GM12801 (cell line): Measurements from ENCODE around the gene TNFRSF1B.

Source experiments
- TF ChIP-seq, protein P1 (sequence below): IDR thresholded peaks from one replicate; pipeline ENCODE4 v1.5.1; 2011; ENCODE audit warnings: control low read depth; ENCODE audit not compliant: insufficient read length; ENCODE audit errors: extremely low read depth

TNFRSF1B gene

DNA sequence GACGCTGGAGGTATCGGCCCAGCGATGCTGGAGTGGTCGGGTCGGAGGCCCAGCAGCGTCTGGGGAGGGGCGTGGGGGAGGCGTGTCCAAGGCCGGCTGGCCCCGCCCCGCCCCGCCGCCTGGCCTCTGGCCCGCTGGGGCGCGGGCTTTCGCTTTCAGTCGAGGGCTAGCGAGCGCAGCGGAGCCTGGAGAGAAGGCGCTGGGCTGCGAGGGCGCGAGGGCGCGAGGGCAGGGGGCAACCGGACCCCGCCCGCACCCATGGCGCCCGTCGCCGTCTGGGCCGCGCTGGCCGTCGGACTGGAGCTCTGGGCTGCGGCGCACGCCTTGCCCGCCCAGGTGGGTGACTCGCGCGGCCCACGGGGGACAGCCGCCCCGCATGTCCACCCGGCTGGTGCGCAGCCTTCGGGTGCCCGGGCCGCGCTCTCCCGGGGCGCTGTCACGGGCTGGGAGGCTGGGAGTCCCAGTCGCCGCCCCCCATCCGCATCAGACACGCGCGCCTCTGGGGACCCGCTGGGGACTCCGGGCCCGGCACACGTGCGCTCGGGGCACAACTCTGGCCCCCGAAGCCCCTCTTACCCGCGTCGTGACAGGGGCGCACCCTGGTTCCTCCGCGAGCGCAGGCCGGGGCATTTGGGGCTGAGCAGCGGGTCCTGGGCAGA lies at the start of gene TNFRSF1B:
Gene TNFRSF1B (plus strand): TSS at position 158 of the 659 bp plus-strand sequence. CDS start 101 bp downstream, at position 259.
- TF ChIP-seq, protein P1, sequence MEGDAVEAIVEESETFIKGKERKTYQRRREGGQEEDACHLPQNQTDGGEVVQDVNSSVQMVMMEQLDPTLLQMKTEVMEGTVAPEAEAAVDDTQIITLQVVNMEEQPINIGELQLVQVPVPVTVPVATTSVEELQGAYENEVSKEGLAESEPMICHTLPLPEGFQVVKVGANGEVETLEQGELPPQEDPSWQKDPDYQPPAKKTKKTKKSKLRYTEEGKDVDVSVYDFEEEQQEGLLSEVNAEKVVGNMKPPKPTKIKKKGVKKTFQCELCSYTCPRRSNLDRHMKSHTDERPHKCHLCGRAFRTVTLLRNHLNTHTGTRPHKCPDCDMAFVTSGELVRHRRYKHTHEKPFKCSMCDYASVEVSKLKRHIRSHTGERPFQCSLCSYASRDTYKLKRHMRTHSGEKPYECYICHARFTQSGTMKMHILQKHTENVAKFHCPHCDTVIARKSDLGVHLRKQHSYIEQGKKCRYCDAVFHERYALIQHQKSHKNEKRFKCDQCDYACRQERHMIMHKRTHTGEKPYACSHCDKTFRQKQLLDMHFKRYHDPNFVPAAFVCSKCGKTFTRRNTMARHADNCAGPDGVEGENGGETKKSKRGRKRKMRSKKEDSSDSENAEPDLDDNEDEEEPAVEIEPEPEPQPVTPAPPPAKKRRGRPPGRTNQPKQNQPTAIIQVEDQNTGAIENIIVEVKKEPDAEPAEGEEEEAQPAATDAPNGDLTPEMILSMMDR, result no peak

DNA sequence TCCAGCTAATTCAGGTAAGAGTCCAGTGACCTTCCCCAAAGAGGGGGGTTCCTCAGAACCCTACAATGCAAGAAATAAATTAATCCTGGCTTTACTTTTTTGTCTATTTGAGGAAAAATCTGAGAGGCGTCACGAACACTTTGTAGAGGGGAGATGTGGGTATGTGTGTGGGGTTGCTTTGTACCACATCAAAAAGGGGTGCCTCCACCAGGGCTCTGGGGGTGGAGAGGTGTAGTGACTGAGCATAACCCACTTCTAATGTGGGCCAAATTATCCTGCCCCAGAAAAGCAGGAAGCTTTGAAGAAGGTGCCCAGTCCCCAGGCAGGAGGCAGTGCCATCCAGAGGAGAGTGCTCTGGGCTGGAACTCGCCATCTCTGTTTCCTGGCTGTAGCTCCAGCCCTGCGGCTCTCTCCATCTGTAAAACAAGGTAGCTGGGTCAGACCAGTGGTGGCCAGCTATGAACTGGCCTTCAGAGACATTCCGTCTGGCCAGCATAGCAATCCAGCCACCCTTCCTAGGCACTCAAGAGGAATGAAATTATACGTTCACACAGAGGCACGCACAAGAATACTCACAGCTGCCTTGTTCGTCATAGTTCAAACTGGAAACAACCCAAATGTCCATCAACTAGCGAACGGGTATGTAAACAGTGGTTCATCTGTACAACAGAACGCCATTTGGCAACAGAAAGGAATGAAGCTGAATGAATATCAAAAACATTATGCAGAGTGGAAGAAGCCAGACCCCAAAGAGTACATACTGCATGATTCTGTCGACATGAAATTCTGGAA lies 45.4 kb upstream of the TNFRSF1B start:
- TF ChIP-seq, protein P1, result no peak

DNA sequence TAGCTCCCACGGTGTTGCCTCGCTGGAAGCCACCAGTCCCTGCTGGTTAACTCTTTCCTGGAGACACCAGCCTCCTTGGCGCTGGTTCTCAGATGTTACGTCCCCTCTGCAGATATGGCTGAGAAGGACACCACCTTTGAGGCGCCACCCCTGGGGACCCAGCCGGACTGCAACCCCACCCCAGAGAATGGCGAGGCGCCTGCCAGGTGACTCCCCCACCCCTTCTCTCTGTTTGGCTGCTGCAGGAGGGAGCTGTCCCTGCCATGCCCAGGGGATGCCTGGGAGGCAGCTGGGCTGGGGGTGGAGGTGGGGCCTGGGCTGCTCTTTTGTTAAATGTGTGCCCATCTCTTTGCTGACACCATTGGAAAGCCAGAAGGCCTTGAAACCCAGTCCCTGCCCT lies 43.6 kb upstream of the TNFRSF1B start:
- TF ChIP-seq, protein P1, result no peak

DNA sequence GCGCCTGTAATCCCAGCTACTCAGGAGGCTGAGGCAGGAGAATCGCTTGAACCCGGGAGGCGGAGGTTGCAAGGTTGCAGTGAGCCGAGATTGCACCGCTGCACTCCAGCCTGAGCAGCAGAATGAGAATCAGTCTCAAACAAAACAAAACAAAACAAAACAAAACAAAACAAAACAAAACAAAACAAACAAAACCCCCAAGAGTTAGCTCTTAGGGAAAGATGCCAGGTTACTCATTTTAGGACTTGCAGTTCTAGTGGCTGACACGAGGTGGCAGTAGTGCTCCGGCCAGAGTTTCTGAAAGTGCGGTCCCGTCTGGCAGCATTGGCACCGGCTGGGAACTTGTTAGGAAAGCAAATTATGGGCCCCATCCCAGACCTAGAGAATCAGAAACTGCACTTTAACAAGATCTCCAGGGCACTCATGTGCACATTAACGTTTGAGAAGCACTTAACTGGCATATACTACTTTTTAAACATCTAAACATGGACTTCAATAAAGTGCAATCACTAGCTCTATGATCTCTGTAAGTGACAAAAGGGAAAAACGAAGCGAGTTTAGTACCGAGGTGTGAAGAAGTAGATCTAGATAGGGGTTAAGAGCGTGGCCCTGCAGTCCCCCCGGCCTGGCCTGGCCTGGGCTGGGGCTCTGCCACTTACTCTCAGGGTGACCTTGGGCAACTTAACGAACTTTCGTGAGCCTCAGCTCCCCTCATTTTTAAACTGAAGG lies 41.9 kb upstream of the TNFRSF1B start:
- TF ChIP-seq, protein P1, result peak; percentile 34

DNA sequence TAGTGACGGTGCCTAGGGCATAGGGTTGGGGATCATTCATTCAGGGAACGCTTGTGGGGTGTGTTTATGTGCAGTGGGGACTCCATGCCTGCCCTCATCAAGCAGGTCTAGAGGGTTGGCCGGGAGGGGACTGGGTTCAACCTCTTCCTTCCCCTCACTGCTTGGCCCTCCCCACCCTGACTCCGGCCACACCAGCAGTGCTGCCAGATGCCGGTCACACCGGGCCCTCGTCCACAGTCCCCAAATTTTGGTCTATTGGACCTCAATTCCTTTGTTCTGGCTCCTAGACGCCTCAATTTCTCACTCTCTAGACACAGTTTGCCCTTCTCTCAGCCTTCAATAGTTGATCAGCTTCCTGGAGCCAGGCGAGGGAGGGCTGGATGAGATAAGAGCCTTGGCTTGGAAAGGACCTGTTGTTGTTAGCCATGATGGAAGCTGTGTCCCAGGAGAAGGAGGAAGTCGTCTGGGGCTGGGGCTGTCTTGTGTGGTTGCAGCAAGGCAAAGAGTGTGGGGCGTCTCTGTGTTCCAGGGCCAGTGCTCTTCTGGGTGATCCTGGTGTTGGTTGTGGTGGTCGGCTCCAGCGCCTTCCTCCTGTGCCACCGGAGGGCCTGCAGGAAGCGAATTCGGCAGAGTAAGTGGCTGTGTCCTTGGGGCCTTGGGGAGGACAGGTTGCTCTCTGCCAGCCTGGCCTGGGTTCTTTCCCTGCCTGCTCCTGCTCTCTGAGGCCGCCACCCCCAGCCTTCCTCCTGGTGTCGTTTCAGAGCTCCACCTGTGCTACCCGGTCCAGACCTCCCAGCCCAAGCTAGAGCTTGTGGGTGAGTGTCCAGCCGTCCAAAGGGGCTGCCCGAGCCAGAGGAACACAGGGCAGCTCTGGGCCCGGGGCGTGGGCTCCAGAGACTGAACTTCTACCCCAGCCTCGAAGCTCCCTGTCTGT lies 41.1 kb upstream of the TNFRSF1B start:
- TF ChIP-seq, protein P1, result no peak

DNA sequence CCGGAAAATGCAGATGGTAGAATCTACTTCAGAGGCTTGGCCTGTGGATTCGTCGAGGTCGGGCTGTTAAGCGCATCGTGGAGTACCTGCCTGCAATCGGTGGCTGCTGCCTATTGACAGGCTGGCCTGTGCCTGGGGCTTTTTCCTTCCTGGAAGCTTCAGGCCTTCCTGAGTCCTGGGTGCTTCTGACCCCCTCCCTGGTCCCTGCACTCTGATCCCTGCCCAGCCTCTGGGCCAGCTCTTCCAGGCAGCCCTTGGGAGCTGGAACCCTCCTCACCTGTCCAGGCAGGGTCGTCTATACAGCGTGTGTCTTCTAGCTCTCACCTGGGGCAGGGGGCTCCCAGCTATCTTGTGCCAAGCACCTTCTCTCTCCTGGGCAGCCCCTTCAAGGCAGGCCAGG lies 40.0 kb upstream of the TNFRSF1B start:
- TF ChIP-seq, protein P1, result no peak
